Measurements from ENCODE around the gene GALNT9. TPM values are rescaled to one million over a fixed set of nuclear protein-coding genes. Genes with fewer than 3 reads are reported as not detected.

The GALNT9 gene
- total RNA-seq, 1 donor from 2014 or later, result 2.1 TPM

DNA sequence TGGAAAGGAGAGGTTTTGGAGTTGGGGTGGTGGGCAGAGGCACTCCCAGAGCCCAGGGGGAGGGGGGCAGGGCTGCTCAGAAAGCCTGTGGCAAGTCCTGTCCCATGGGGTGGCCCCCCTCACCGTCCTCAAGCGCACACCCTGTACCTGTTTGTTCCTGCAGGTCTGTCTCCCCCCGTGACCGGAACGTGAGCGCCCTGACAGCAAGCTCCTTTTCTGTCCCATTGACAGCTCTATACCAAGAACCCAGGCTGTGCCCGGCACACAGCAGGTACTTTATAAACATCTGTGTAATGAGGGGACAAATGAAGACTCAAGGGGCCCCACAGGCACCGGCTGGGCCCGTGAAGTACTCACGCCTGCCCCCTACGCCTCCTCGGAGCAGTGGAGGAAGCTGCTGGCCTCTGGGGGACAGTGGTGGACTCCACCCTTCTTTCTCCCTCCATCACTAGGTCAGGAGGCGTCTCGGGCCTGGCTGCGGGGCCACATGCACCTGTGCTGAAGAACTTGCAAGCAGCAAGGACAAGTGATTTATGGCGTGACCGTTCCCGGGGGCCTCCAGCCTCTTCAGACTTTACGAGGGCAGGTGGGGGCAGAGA is 65.8 kb downstream of the GALNT9 start:
- Mint-ChIP-seq H3K27ac (ENCODE audit: unreplicated experiment) (no peak overlapping the region), H3K4me1 (ENCODE audit: low read depth, unreplicated experiment) (no peaks in the 10 kb centered on the region), H3K36me3 (ENCODE audit: low read depth, unreplicated experiment) (peaks cover 11% of the 10 kb centered on the region), H3K4me3 (ENCODE audit: unreplicated experiment) (no peak overlapping the region), H3K9me3 (ENCODE audit: unreplicated experiment) (no peaks in the 10 kb centered on the region), H3K27me3 (ENCODE audit: low read depth, unreplicated experiment) (peaks cover 46% of the 10 kb centered on the region)
- Histone ChIP-seq H4K20me1 (ENCODE audit: insufficient read depth, low read length) (no peaks in the 10 kb centered on the region), H3K4me3 (ENCODE audit: insufficient read depth, low read depth, low read length) (no peak overlapping the region), H3K27ac (ENCODE audit: low read depth, low read length) (no peak overlapping the region), H3K27me3 (ENCODE audit: insufficient read depth, low read length) (no peaks in the 10 kb centered on the region), H3K36me3 (ENCODE audit: insufficient read depth, low read length) (no peaks in the 10 kb centered on the region), H3K79me2 (ENCODE audit: insufficient read depth, low read length) (no peaks in the 10 kb centered on the region), H3K4me1 (ENCODE audit: insufficient read depth, low read length) (no peaks in the 10 kb centered on the region), H3K9me3 (ENCODE audit: insufficient read depth, low read depth, low read length) (peaks cover 5% of the 10 kb centered on the region), H2AFZ (ENCODE audit: low read depth, low read length) (no peak overlapping the region), H3K4me2 (ENCODE audit: low read length) (no peak overlapping the region), H3K9ac (ENCODE audit: low read length) (no peak overlapping the region)
- DNase-seq (ENCODE audit: low read depth) (no peak), FAIRE-seq (no peak)
- TF ChIP-seq, protein P1, sequence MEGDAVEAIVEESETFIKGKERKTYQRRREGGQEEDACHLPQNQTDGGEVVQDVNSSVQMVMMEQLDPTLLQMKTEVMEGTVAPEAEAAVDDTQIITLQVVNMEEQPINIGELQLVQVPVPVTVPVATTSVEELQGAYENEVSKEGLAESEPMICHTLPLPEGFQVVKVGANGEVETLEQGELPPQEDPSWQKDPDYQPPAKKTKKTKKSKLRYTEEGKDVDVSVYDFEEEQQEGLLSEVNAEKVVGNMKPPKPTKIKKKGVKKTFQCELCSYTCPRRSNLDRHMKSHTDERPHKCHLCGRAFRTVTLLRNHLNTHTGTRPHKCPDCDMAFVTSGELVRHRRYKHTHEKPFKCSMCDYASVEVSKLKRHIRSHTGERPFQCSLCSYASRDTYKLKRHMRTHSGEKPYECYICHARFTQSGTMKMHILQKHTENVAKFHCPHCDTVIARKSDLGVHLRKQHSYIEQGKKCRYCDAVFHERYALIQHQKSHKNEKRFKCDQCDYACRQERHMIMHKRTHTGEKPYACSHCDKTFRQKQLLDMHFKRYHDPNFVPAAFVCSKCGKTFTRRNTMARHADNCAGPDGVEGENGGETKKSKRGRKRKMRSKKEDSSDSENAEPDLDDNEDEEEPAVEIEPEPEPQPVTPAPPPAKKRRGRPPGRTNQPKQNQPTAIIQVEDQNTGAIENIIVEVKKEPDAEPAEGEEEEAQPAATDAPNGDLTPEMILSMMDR (IDR thresholded peaks at IDR 0.05; ENCODE audit: insufficient read depth, low read depth, low read length), result no peak
- no peak for TF ChIP-seq EZH2 (IDR thresholded peaks at IDR 0.05; ENCODE audit: insufficient read depth, low read length)

DNA sequence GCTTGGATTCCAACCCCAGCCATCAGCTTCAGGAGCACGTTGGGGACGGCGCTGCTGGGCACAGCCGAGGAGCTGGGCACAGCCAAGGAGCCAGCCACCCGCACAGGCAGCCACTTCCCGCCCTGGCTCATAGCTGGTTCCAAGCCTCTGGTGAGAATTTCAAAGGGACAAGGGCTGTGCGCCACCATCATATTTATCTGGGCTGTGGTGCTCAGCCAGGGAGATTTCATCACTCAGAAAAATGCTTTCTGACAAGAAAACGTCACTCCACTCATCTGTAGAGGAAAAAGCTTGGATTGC is 66.4 kb downstream of the GALNT9 start:
- H3K79me2 ChIP-seq (ENCODE audit: insufficient read depth, low read length), result no peaks in the 10 kb centered on the region
- no peak overlapping the region for H3K4me3 ChIP-seq (ENCODE audit: insufficient read depth, low read depth, low read length)
- no peak overlapping the region for H3K4me2 ChIP-seq (ENCODE audit: low read length)
- Mint-ChIP-seq H3K27me3 (ENCODE audit: low read depth, unreplicated experiment) (peaks cover 51% of the 10 kb centered on the region), H3K36me3 (ENCODE audit: low read depth, unreplicated experiment) (peaks cover 11% of the 10 kb centered on the region), H3K27ac (ENCODE audit: unreplicated experiment) (no peak overlapping the region), H3K4me3 (ENCODE audit: unreplicated experiment) (no peak overlapping the region), H3K9me3 (ENCODE audit: unreplicated experiment) (no peaks in the 10 kb centered on the region), H3K4me1 (ENCODE audit: low read depth, unreplicated experiment) (no peaks in the 10 kb centered on the region)
- no peak for FAIRE-seq
- no peaks in the 10 kb centered on the region for H3K4me1 ChIP-seq (ENCODE audit: insufficient read depth, low read length)
- H3K36me3 ChIP-seq (ENCODE audit: insufficient read depth, low read length), result no peaks in the 10 kb centered on the region
- no peaks in the 10 kb centered on the region for H3K27me3 ChIP-seq (ENCODE audit: insufficient read depth, low read length)
- H3K9me3 ChIP-seq (ENCODE audit: insufficient read depth, low read depth, low read length), result peaks cover 4% of the 10 kb centered on the region
- TF ChIP-seq EZH2 (IDR thresholded peaks at IDR 0.05; ENCODE audit: insufficient read depth, low read length), result no peak
- TF ChIP-seq, protein P1 (IDR thresholded peaks at IDR 0.05; ENCODE audit: insufficient read depth, low read depth, low read length), result no peak
- H2AFZ ChIP-seq (ENCODE audit: low read depth, low read length), result no peak overlapping the region
- no peak overlapping the region for H3K9ac ChIP-seq (ENCODE audit: low read length)
- H4K20me1 ChIP-seq (ENCODE audit: insufficient read depth, low read length), result no peaks in the 10 kb centered on the region
- DNase-seq (ENCODE audit: low read depth), result no peak
- H3K27ac ChIP-seq (ENCODE audit: low read depth, low read length), result no peak overlapping the region

DNA sequence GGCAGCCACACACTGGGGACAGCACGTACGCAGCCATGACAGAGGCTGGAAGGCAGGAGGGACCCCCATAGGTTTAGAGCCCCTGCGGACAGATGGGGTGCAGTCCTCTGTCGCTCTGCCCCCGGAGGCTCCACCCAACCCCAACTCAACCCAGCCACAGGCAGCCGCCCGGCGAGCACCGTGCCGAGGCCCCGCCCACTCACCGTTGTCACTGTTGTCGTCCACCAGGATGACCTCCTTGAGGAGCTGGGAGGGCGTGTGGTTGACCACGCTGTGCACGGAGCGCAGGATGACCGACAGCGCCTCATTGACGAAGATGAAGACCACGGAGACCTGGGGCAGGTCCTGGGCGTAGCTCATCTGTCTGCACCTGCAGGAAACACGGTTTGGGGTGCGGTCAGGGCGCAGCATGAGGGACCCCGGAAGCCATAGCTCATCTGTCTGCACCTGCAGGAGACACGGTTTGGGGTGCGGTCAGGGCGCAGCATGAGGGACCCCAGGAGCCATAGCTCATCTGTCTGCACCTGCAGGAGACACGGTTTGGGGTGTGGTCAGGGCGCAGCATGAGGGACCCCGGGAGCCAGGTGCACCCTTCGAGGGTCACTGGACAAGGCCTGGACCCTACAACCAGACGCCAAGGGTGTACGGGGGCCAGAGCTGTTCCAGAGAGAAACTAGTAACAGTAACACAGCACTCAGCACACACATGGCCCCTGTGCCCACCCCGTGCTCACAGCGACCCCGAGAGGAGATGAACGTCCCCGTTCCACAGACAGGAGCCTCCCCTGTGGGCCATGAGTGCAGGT is 66.9 kb downstream of the GALNT9 start:
- H3K4me3 Mint-ChIP-seq (ENCODE audit: unreplicated experiment), result no peak overlapping the region
- no peak overlapping the region for H3K4me3 ChIP-seq (ENCODE audit: insufficient read depth, low read depth, low read length)
- no peaks in the 10 kb centered on the region for H3K4me1 ChIP-seq (ENCODE audit: insufficient read depth, low read length)
- H3K79me2 ChIP-seq (ENCODE audit: insufficient read depth, low read length), result no peaks in the 10 kb centered on the region
- H3K9ac ChIP-seq (ENCODE audit: low read length), result no peak overlapping the region
- no peak overlapping the region for H3K27ac ChIP-seq (ENCODE audit: low read depth, low read length)
- H2AFZ ChIP-seq (ENCODE audit: low read depth, low read length), result no peak overlapping the region
- no peaks in the 10 kb centered on the region for H3K27me3 ChIP-seq (ENCODE audit: insufficient read depth, low read length)
- no peaks in the 10 kb centered on the region for H3K9me3 ChIP-seq (ENCODE audit: insufficient read depth, low read depth, low read length)
- TF ChIP-seq EZH2 (IDR thresholded peaks at IDR 0.05; ENCODE audit: insufficient read depth, low read length), result no peak
- TF ChIP-seq, protein P1 (IDR thresholded peaks at IDR 0.05; ENCODE audit: insufficient read depth, low read depth, low read length), result no peak
- H3K4me2 ChIP-seq (ENCODE audit: low read length), result no peak overlapping the region
- H3K4me1 Mint-ChIP-seq (ENCODE audit: low read depth, unreplicated experiment), result no peaks in the 10 kb centered on the region
- peaks cover 11% of the 10 kb centered on the region for H3K36me3 Mint-ChIP-seq (ENCODE audit: low read depth, unreplicated experiment)
- DNase-seq (ENCODE audit: low read depth) (no peak), FAIRE-seq (no peak)
- no peaks in the 10 kb centered on the region for H4K20me1 ChIP-seq (ENCODE audit: insufficient read depth, low read length)
- H3K27ac Mint-ChIP-seq (ENCODE audit: unreplicated experiment), result no peak overlapping the region
- H3K27me3 Mint-ChIP-seq (ENCODE audit: low read depth, unreplicated experiment), result peaks cover 51% of the 10 kb centered on the region
- H3K9me3 Mint-ChIP-seq (ENCODE audit: unreplicated experiment), result no peaks in the 10 kb centered on the region
- no peaks in the 10 kb centered on the region for H3K36me3 ChIP-seq (ENCODE audit: insufficient read depth, low read length)

All from astrocyte (in vitro differentiated cells and primary cell).